GM23338 (cell line): ENCODE results near the gene RPL15. TPM values are rescaled to one million over a fixed set of nuclear protein-coding genes. Genes with fewer than 3 reads are reported as not detected.

ENCODE experiments used
- polyA plus RNA-seq: library from polyadenylated mRNA; unstranded; fragments of >200 nt; fragmentation: Nextera tagmentation; extraction: Ambion mirVana; gene quantifications from 2 replicates; pipeline ENCODE4 v1.2.1, GENCODE V29; 2016
- total RNA-seq: library from RNA; depleted of rRNA; stranded (reverse); fragments of >200 nt; shearing (Covaris generic); gene quantifications from 2 replicates; pipeline ENCODE4 v1.2.3, GENCODE V29; 2014; rRNA removed

The RPL15 gene
- total and polyA plus RNA-seq, 2 experiments from 2014 or later = 2,868 to 3,117 TPM

Other genes with a start within 250 kb of the RPL15 start
- 113 and 120 TPM in 2 replicates for gene UBE2E1, start 111.2 kb upstream of the RPL15 start, total RNA-seq
- gene UBE2E1, start 111.2 kb upstream of the RPL15 start, polyA plus RNA-seq = 39.9 and 41.5 TPM in 2 replicates
- gene NKIRAS1, start 142 bp upstream of the RPL15 start, total RNA-seq = 7.6 and 9.7 TPM in 2 replicates
- 5.9 and 9.2 TPM in 2 replicates for gene NKIRAS1, start 142 bp upstream of the RPL15 start, polyA plus RNA-seq
- gene NR1D2, start 28.2 kb downstream of the RPL15 start, total RNA-seq = 18.6 and 20.7 TPM in 2 replicates
- gene NR1D2, start 28.2 kb downstream of the RPL15 start, polyA plus RNA-seq = 4.6 and 6.6 TPM in 2 replicates